ENCODE data around the gene TNFRSF1A. TPM values are rescaled to one million over a fixed set of nuclear protein-coding genes. Genes with fewer than 3 reads are reported as not detected.

TNFRSF1A gene
- total RNA-seq, 1 experiment from 2014 or later = 76.7 TPM

DNA sequence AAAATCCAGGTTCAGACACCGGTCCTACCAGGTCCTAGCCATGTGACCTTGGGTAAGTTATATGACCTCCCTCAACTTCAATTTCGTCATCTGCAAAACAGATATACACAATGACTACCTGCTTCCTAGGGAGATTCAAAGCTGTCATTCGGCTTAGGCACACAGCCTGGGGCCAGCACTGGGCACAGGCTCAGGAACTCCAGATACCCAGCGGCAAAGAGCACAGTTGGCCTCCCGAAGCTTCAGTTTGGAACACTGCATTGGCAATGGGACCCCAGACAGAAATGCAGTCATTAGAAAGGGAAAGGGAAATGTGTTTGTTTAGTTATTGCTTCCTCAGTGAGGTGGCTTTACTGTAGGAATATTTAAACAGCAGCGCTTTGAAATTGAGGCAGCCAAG lies 20.0 kb downstream of the TNFRSF1A start:
- DNase-seq = no peak
- CTCF ChIA-PET = no interaction called here
- intact Hi-C loops (cut with micrococcal nuclease; ENCODE audit: unreplicated experiment) = loop anchor here (10.0 kb wide), 1 partner anchor 53 kb away; the partner anchor contains the start of gene SCNN1A
- Mint-ChIP-seq H3K4me1 (ENCODE audit: low read depth, unreplicated experiment) (peaks cover 21% of the 10 kb centered on the region), H3K4me3 (ENCODE audit: low read depth, unreplicated experiment) (no peak overlapping the region), H3K9me3 (ENCODE audit: low read depth, unreplicated experiment) (no peaks in the 10 kb centered on the region), H3K36me3 (ENCODE audit: insufficient read depth, unreplicated experiment) (peaks cover 69% of the 10 kb centered on the region), H3K27me3 (ENCODE audit: unreplicated experiment) (no peaks in the 10 kb centered on the region), H3K27ac (ENCODE audit: unreplicated experiment) (no peak overlapping the region)
- BruUV-seq (replicated peaks) = no TSS peak
- TF ChIP-seq, protein P1, sequence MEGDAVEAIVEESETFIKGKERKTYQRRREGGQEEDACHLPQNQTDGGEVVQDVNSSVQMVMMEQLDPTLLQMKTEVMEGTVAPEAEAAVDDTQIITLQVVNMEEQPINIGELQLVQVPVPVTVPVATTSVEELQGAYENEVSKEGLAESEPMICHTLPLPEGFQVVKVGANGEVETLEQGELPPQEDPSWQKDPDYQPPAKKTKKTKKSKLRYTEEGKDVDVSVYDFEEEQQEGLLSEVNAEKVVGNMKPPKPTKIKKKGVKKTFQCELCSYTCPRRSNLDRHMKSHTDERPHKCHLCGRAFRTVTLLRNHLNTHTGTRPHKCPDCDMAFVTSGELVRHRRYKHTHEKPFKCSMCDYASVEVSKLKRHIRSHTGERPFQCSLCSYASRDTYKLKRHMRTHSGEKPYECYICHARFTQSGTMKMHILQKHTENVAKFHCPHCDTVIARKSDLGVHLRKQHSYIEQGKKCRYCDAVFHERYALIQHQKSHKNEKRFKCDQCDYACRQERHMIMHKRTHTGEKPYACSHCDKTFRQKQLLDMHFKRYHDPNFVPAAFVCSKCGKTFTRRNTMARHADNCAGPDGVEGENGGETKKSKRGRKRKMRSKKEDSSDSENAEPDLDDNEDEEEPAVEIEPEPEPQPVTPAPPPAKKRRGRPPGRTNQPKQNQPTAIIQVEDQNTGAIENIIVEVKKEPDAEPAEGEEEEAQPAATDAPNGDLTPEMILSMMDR (IDR thresholded peaks at IDR 0.05; ENCODE audit: unreplicated experiment) = no peak

- DNase-seq = no peak
- BruUV-seq (replicated peaks) = no TSS peak
- Mint-ChIP-seq H3K36me3 (ENCODE audit: insufficient read depth, unreplicated experiment) (peaks cover 66% of the 10 kb centered on the region), H3K27me3 (ENCODE audit: unreplicated experiment) (no peaks in the 10 kb centered on the region), H3K9me3 (ENCODE audit: low read depth, unreplicated experiment) (no peaks in the 10 kb centered on the region), H3K27ac (ENCODE audit: unreplicated experiment) (no peak overlapping the region), H3K4me1 (ENCODE audit: low read depth, unreplicated experiment) (peaks cover 12% of the 10 kb centered on the region), H3K4me3 (ENCODE audit: low read depth, unreplicated experiment) (no peak overlapping the region)
- intact Hi-C loops (cut with micrococcal nuclease; ENCODE audit: unreplicated experiment) = no loop called here
- TF ChIP-seq, protein P1 (IDR thresholded peaks at IDR 0.05; ENCODE audit: unreplicated experiment) = no peak
- CTCF ChIA-PET = no interaction called here
Measured at GRCh38 chr12:6319446-6319845, 22.4 kb downstream of the TNFRSF1A start.

DNA sequence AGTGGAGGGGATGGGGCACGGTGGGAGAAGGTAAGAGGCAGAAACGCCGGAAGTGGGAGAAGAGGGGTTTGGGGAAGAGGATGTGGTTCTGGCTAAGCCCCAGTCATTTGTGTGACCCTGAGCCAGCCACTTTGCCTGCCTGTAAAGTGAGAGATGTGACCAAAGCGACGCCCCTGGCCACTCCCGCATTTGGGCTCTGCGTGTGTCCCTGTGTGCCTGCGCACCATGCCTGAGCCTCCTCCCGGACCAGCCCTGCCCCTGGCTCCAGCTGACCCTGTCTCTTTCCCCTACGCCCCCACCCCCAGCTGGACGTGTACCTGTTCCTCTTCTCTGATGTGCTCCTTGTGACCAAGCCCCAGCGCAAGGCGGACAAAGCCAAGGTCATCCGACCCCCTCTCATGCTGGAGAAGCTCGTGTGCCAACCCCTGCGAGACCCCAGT lies 23.4 kb downstream of the TNFRSF1A start:
- H3K27me3 Mint-ChIP-seq (ENCODE audit: unreplicated experiment) = no peaks in the 10 kb centered on the region

GRCh38 chr12:6317693-6318439 lies 24.0 kb downstream of the TNFRSF1A start:
- CTCF ChIA-PET = interaction anchor here (0.5 kb wide), 1 partner anchor 46 kb away, joined by 3 read pairs; no protein-coding TSS in a partner anchor
- no peak for DNase-seq
- TF ChIP-seq, protein P1 (IDR thresholded peaks at IDR 0.05; ENCODE audit: unreplicated experiment) = no peak
- H3K36me3 Mint-ChIP-seq (ENCODE audit: insufficient read depth, unreplicated experiment) = peaks cover 64% of the 10 kb centered on the region
- no peaks in the 10 kb centered on the region for H3K9me3 Mint-ChIP-seq (ENCODE audit: low read depth, unreplicated experiment)
- no peak overlapping the region for H3K27ac Mint-ChIP-seq (ENCODE audit: unreplicated experiment)
- H3K4me1 Mint-ChIP-seq (ENCODE audit: low read depth, unreplicated experiment) = peaks cover 5% of the 10 kb centered on the region
- no peaks in the 10 kb centered on the region for H3K27me3 Mint-ChIP-seq (ENCODE audit: unreplicated experiment)
- H3K4me3 Mint-ChIP-seq (ENCODE audit: low read depth, unreplicated experiment) = no peak overlapping the region
- intact Hi-C loops (cut with micrococcal nuclease; ENCODE audit: unreplicated experiment) = no loop called here
- no TSS peak for BruUV-seq (replicated peaks)

More for the DNA sequence above, 23.4 kb downstream of the TNFRSF1A start:
- CTCF ChIA-PET = interaction anchor here (0.5 kb wide), 1 partner anchor 45 kb away, joined by 3 read pairs; no protein-coding TSS in a partner anchor
- TF ChIP-seq, protein P1 (IDR thresholded peaks at IDR 0.05; ENCODE audit: unreplicated experiment) = no peak
- H3K9me3 Mint-ChIP-seq (ENCODE audit: low read depth, unreplicated experiment) = no peaks in the 10 kb centered on the region
- no peak overlapping the region for H3K27ac Mint-ChIP-seq (ENCODE audit: unreplicated experiment)
- peaks cover 64% of the 10 kb centered on the region for H3K36me3 Mint-ChIP-seq (ENCODE audit: insufficient read depth, unreplicated experiment)
- no TSS peak for BruUV-seq (replicated peaks)
- peaks cover 6% of the 10 kb centered on the region for H3K4me1 Mint-ChIP-seq (ENCODE audit: low read depth, unreplicated experiment)
- no peak for DNase-seq
- intact Hi-C loops (cut with micrococcal nuclease; ENCODE audit: unreplicated experiment) = no loop called here
- no peak overlapping the region for H3K4me3 Mint-ChIP-seq (ENCODE audit: low read depth, unreplicated experiment)

All from Calu3 (cell line).